HCT116 (cell line): ENCODE results near the gene IL19.

Source experiments
- EZH2 ChIP-seq: fragments of 200-600 bp; sonication (generic); IDR thresholded peaks from 2 replicates; pipeline ENCODE4 v1.6.1; 2017; ENCODE audit warnings: antibody characterized with exemption, mixed run types
- FOSL1 ChIP-seq: IDR thresholded peaks from 2 replicates; pipeline ENCODE4 v1.6.1; 2012; ENCODE audit warnings: low read depth
- TF ChIP-seq, protein P1 (sequence below), 3 experiments: fragments of 200-600 bp in 1 of 3; sonication (generic) in 1 of 3; IDR thresholded peaks in 2 of 3; conservative IDR thresholded peaks in 1 of 3; 2 replicates each; pipeline ENCODE4 v1.5.1; 2012 to 2017; ENCODE audit warnings: low read depth in 2 of 3, low read length in 2 of 3, antibody characterized with exemption in 1 of 3, borderline replicate concordance in 1 of 3, control low read depth in 1 of 3, mild to moderate bottlenecking in 1 of 3, mixed read lengths in 1 of 3, mixed run types in 1 of 3, moderate library complexity in 1 of 3; ENCODE audit not compliant: insufficient read depth in 1 of 3
- TF ChIP-seq, protein P2 (sequence below): IDR thresholded peaks from 2 replicates; pipeline ENCODE4 v1.6.1; 2012; ENCODE audit warnings: low read depth

GRCh38 chr1:206801467-206801866, 30.9 kb downstream of the IL19 start:
- TF ChIP-seq, protein P1, sequence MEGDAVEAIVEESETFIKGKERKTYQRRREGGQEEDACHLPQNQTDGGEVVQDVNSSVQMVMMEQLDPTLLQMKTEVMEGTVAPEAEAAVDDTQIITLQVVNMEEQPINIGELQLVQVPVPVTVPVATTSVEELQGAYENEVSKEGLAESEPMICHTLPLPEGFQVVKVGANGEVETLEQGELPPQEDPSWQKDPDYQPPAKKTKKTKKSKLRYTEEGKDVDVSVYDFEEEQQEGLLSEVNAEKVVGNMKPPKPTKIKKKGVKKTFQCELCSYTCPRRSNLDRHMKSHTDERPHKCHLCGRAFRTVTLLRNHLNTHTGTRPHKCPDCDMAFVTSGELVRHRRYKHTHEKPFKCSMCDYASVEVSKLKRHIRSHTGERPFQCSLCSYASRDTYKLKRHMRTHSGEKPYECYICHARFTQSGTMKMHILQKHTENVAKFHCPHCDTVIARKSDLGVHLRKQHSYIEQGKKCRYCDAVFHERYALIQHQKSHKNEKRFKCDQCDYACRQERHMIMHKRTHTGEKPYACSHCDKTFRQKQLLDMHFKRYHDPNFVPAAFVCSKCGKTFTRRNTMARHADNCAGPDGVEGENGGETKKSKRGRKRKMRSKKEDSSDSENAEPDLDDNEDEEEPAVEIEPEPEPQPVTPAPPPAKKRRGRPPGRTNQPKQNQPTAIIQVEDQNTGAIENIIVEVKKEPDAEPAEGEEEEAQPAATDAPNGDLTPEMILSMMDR (IDR thresholded peaks at IDR 0.05 in 2 of 3, conservative IDR thresholded peaks at IDR 0.05 in 1 of 3; ENCODE audit: borderline replicate concordance in 1 of 3, insufficient read depth in 1 of 3, low read depth in 2 of 3, low read length in 2 of 3), result no peak
- TF ChIP-seq FOSL1 (no peak), EZH2 (no peak)
- TF ChIP-seq, protein P2, sequence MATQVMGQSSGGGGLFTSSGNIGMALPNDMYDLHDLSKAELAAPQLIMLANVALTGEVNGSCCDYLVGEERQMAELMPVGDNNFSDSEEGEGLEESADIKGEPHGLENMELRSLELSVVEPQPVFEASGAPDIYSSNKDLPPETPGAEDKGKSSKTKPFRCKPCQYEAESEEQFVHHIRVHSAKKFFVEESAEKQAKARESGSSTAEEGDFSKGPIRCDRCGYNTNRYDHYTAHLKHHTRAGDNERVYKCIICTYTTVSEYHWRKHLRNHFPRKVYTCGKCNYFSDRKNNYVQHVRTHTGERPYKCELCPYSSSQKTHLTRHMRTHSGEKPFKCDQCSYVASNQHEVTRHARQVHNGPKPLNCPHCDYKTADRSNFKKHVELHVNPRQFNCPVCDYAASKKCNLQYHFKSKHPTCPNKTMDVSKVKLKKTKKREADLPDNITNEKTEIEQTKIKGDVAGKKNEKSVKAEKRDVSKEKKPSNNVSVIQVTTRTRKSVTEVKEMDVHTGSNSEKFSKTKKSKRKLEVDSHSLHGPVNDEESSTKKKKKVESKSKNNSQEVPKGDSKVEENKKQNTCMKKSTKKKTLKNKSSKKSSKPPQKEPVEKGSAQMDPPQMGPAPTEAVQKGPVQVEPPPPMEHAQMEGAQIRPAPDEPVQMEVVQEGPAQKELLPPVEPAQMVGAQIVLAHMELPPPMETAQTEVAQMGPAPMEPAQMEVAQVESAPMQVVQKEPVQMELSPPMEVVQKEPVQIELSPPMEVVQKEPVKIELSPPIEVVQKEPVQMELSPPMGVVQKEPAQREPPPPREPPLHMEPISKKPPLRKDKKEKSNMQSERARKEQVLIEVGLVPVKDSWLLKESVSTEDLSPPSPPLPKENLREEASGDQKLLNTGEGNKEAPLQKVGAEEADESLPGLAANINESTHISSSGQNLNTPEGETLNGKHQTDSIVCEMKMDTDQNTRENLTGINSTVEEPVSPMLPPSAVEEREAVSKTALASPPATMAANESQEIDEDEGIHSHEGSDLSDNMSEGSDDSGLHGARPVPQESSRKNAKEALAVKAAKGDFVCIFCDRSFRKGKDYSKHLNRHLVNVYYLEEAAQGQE, result no peak
